A673 (cell line): Measurements from ENCODE around the gene NDST4.

Experiments
- CTCF ChIP-seq: fragments of 300-800, 200-600 bp; sonication (generic); conservative IDR thresholded peaks from 2 replicates; pipeline ENCODE4 v1.5.1; 2017; ENCODE audit warnings: low read depth, mild to moderate bottlenecking, antibody characterized with exemption, low read length, moderate library complexity, mixed read lengths
- EZH2 ChIP-seq: fragments of 200-600 bp; sonication (generic); IDR thresholded peaks from 2 replicates; pipeline ENCODE4 v1.6.1; 2017; ENCODE audit warnings: borderline replicate concordance, low read depth, mild to moderate bottlenecking, mixed read lengths, antibody characterized with exemption, low read length; ENCODE audit not compliant: poor library complexity, severe bottlenecking

GRCh38 chr4:115042496-115042895, 70.9 kb downstream of the NDST4 start:
- no peak for TF ChIP-seq CTCF
- no peak for TF ChIP-seq EZH2
